ENCODE measurements around the gene CEBPA.

GRCh38 chr19:33323093-33323820 is 20.9 kb upstream of the CEBPA start:
- TF ChIP-seq CTCF (IDR thresholded peaks at IDR 0.05; ENCODE audit: insufficient read depth, low read depth, low read length) (no peak), EZH2 (IDR thresholded peaks at IDR 0.05; ENCODE audit: insufficient read depth, low read length) (no peak)

All from astrocyte (in vitro differentiated cells and primary cell).